Endodermal cell (in vitro differentiated cells): ENCODE results near the gene ZP2. TPM values are rescaled to one million over a fixed set of nuclear protein-coding genes. Genes with fewer than 3 reads are reported as not detected.

ENCODE experiments used
- DNase-seq: peaks from one replicate; pipeline ENCODE4 v3.0.0-alpha.2; 2017
- H3K27ac ChIP-seq: 2 replicates; pipeline ENCODE4 v1.5.1; 2013; ENCODE audit warnings: mild to moderate bottlenecking, low read depth, low read length, moderate library complexity
- H3K27me3 ChIP-seq: 2 replicates; pipeline ENCODE4 v1.6.1; 2013; ENCODE audit warnings: mild to moderate bottlenecking, low read length, moderate library complexity; ENCODE audit not compliant: insufficient read depth, control insufficient read depth, poor library complexity, severe bottlenecking
- H3K36me3 ChIP-seq: 2 replicates; pipeline ENCODE4 v1.7.0; 2013; ENCODE audit warnings: mild to moderate bottlenecking, low read length, moderate library complexity; ENCODE audit not compliant: control insufficient read depth, insufficient read depth
- H3K4me1 ChIP-seq: one replicate; pipeline ENCODE4 v1.7.0; 2013; ENCODE audit warnings: low read length; ENCODE audit not compliant: control insufficient read depth, insufficient read depth
- H3K4me3 ChIP-seq: 2 replicates; pipeline ENCODE4 v1.5.1; 2013; ENCODE audit warnings: mild to moderate bottlenecking, low read length, moderate library complexity
- H3K9ac ChIP-seq: 2 replicates; pipeline ENCODE4 v1.6.1; 2013; ENCODE audit warnings: mild to moderate bottlenecking, low read length, moderate library complexity; ENCODE audit not compliant: poor library complexity, severe bottlenecking; ENCODE audit errors: extremely low read depth
- H3K9me3 ChIP-seq: 2 replicates; pipeline ENCODE4 v1.6.1; 2013; ENCODE audit warnings: mild to moderate bottlenecking, low read length, moderate library complexity; ENCODE audit not compliant: control insufficient read depth
- H3K27ac Mint-ChIP-seq: 2 replicates; pipeline ENCODE4 v1.8.0; 2020; ENCODE audit warnings: mixed read lengths
- H3K27me3 Mint-ChIP-seq: 2 replicates; pipeline ENCODE4 v1.8.0; 2021; ENCODE audit warnings: mild to moderate bottlenecking, mixed read lengths; ENCODE audit not compliant: insufficient read depth
- H3K36me3 Mint-ChIP-seq: 2 replicates; pipeline ENCODE4 v1.8.0; 2020; ENCODE audit warnings: low read depth, mixed read lengths
- H3K4me1 Mint-ChIP-seq: 2 replicates; pipeline ENCODE4 v1.8.0; 2020; ENCODE audit warnings: mixed read lengths
- H3K4me3 Mint-ChIP-seq: 2 replicates; pipeline ENCODE4 v1.8.0; 2020; ENCODE audit warnings: mild to moderate bottlenecking, moderate library complexity, mixed read lengths
- H3K9me3 Mint-ChIP-seq: 2 replicates; pipeline ENCODE4 v1.8.0; 2020; ENCODE audit warnings: mild to moderate bottlenecking, mixed read lengths
- CTCF ChIP-seq: fragments of 200-600 bp; sonication (generic); conservative IDR thresholded peaks from 2 replicates; pipeline ENCODE4 v1.5.0; 2021; ENCODE audit warnings: antibody characterized with exemption, mild to moderate bottlenecking
- WGBS, 2 experiments: methylation state at CpG; one replicate each; pipeline versions ENCODE4 v1.1.5 to v1.1.7; 2013; ENCODE audit warnings: missing lambda C conversion rate in 2 of 2, mixed read lengths in 1 of 2; ENCODE audit not compliant: insufficient coverage in 1 of 2, insufficient read length in 1 of 2; 5-methylcytosine and 5-hydroxymethylcytosine counted together
- total RNA-seq, 2 donors: library from RNA; stranded (reverse); fragmentation: NEBNext Ultra II Directional in 1 of 2; extraction: Animal tissue kit (Norgen Biotek cat#: 25700) in 1 of 2; gene quantifications; 2 replicates in 1 of 2; 3 replicates in 1 of 2; pipeline ENCODE4 v1.2.1, GENCODE V29; 2021

ZP2 gene
- total RNA-seq, 2 donors from 2014 or later, result not detected

- no peaks in the 10 kb centered on the region for H3K36me3 ChIP-seq
- H3K27ac ChIP-seq, result no peak overlapping the region
- Mint-ChIP-seq H3K36me3 (no peaks in the 10 kb centered on the region), H3K4me3 (peak overlapping the region; percentile 43), H3K9me3 (peaks cover 3% of the 10 kb centered on the region), H3K4me1 (peaks cover 42% of the 10 kb centered on the region), H3K27ac (peak overlapping the region; percentile 89), H3K27me3 (peaks cover 65% of the 10 kb centered on the region)
- no peak for TF ChIP-seq CTCF
- H3K4me1 ChIP-seq, result peaks cover 5% of the 10 kb centered on the region
- DNase-seq, result no peak
- no peaks in the 10 kb centered on the region for H3K9me3 ChIP-seq
- WGBS, 2 experiments, result 66 to 73% methylated on average over 4 of the region's 4 CpGs
- H3K27me3 ChIP-seq, result no peaks in the 10 kb centered on the region
- H3K4me3 ChIP-seq, result peak overlapping the region; percentile 35
- no peak overlapping the region for H3K9ac ChIP-seq
Measured at GRCh38 chr16:21222495-21223337, 11.3 kb upstream of the ZP2 start.

- Histone ChIP-seq H3K36me3 (no peaks in the 10 kb centered on the region), H3K4me1 (peaks cover 5% of the 10 kb centered on the region), H3K27ac (no peak overlapping the region), H3K9me3 (no peaks in the 10 kb centered on the region), H3K27me3 (no peaks in the 10 kb centered on the region), H3K9ac (no peak overlapping the region), H3K4me3 (no peak overlapping the region)
- H3K4me3 Mint-ChIP-seq, result no peak overlapping the region
- no CpG with 5 or more reads among the region's 2 CpGs for WGBS, 2 experiments
- peaks cover 3% of the 10 kb centered on the region for H3K9me3 Mint-ChIP-seq
- DNase-seq, result no peak
- H3K4me1 Mint-ChIP-seq, result peaks cover 33% of the 10 kb centered on the region
- no peaks in the 10 kb centered on the region for H3K36me3 Mint-ChIP-seq
- H3K27me3 Mint-ChIP-seq, result peaks cover 46% of the 10 kb centered on the region
- no peak overlapping the region for H3K27ac Mint-ChIP-seq
- no peak for TF ChIP-seq CTCF
Measured at GRCh38 chr16:21219551-21219950, 8.2 kb upstream of the ZP2 start.

GRCh38 chr16:21218153-21218552 lies 6.8 kb upstream of the ZP2 start:
- H3K4me3 ChIP-seq, result no peak overlapping the region
- Mint-ChIP-seq H3K27ac (no peak overlapping the region), H3K36me3 (no peaks in the 10 kb centered on the region)

More at GRCh38 chr16:21218153-21218552, 6.8 kb upstream of the ZP2 start:
- Mint-ChIP-seq H3K4me1 (peaks cover 26% of the 10 kb centered on the region), H3K27me3 (peaks cover 42% of the 10 kb centered on the region), H3K9me3 (peaks cover 3% of the 10 kb centered on the region), H3K4me3 (no peak overlapping the region)
- Histone ChIP-seq H3K27me3 (no peaks in the 10 kb centered on the region), H3K36me3 (no peaks in the 10 kb centered on the region), H3K4me1 (peaks cover 5% of the 10 kb centered on the region), H3K9me3 (no peaks in the 10 kb centered on the region), H3K27ac (no peak overlapping the region), H3K9ac (no peak overlapping the region)
- WGBS, 2 experiments, result 87 to 92% methylated on average over 7 of the region's 7 CpGs
- no peak for TF ChIP-seq CTCF
- no peak for DNase-seq
